K562 (cell line): ENCODE results near the gene TEX22. TPM values are rescaled to one million over a fixed set of nuclear protein-coding genes. Genes with fewer than 3 reads are reported as not detected.

Experiments
- CBFB ChIP-seq: sonication (generic); formaldehyde crosslinking; IDR thresholded peaks from 2 replicates; pipeline ENCODE4 v1.4.0; 2020; ENCODE audit warnings: mild to moderate bottlenecking, missing genetic modification reagents
- EP300 ChIP-seq: IDR thresholded peaks from 2 replicates; pipeline ENCODE4 v1.6.1; 2012; ENCODE audit warnings: low read length, improper control_type of control experiment
- FOS ChIP-seq: IDR thresholded peaks from 3 replicates; pipeline ENCODE4 v1.6.1; 2011; ENCODE audit not compliant: insufficient read length; ENCODE audit errors: extremely low read depth
- MEF2A ChIP-seq: IDR thresholded peaks from 2 replicates; pipeline ENCODE4 v1.6.1; 2011; ENCODE audit warnings: low read depth, mild to moderate bottlenecking, low read length, moderate library complexity; ENCODE audit not compliant: control insufficient read depth
- NONO ChIP-seq, 2 experiments: fragments of 200-400 bp in 1 of 2; fragments of 450-650 bp in 1 of 2; formaldehyde crosslinking in 1 of 2; IDR thresholded peaks; 2 replicates each; pipeline ENCODE4 v1.6.1; 2017; ENCODE audit warnings: low read depth in 2 of 2, mild to moderate bottlenecking in 2 of 2, moderate library complexity in 2 of 2, low read length in 1 of 2
- NR1H2 ChIP-seq: sonication (generic); formaldehyde crosslinking; IDR thresholded peaks from 2 replicates; pipeline ENCODE4 v1.4.0; 2020; ENCODE audit warnings: mild to moderate bottlenecking, missing genetic modification reagents
- RB1 ChIP-seq: fragments of 450-650 bp; IDR thresholded peaks from 2 replicates; pipeline ENCODE4 v1.6.1; 2017; ENCODE audit warnings: low read depth, mild to moderate bottlenecking
- TARDBP ChIP-seq: fragments of 450-650 bp; IDR thresholded peaks from 2 replicates; pipeline ENCODE4 v1.6.1; 2016
- THRAP3 ChIP-seq: fragments of 450-650 bp; IDR thresholded peaks from 2 replicates; pipeline ENCODE4 v1.6.1; 2016; ENCODE audit warnings: mild to moderate bottlenecking, inconsistent platforms, borderline replicate concordance
- polyA plus RNA-seq, 8 experiments: library from polyadenylated mRNA; depleted of rRNA in 4 of 8; stranded (reverse) in 5 of 8; unstranded in 3 of 8; fragments of >200 nt; fragmentation: Nextera tagmentation in 2 of 8; fragmentation: Illumina TruSeq in 1 of 8; extraction: Ambion mirVana in 2 of 8; extraction: Trizol in 1 of 8; gene quantifications; 2 replicates each; pipeline versions ENCODE4 v1.2.1 to v1.2.3, GENCODE V29; 2011 to 2014; ENCODE audit warnings: inconsistent platforms in 1 of 8, missing spikeins in 1 of 8
- total RNA-seq, 7 experiments: library from RNA; depleted of rRNA in 6 of 7; stranded (reverse); fragments of >200 nt in 6 of 7; fragmentation: Illumina TruSeq in 2 of 7; extraction: Trizol in 2 of 7; gene quantifications; 2 replicates each; pipeline versions ENCODE4 v1.2.1 to v1.2.3, GENCODE V29; 2011 to 2021; ENCODE audit warnings: low replicate concordance in 1 of 7
- TF ChIP-seq, protein P1 (sequence below), 2 experiments: fragments of 450-650 bp in 1 of 2; sonication (generic) in 1 of 2; formaldehyde crosslinking in 1 of 2; IDR thresholded peaks; 2 replicates each; pipeline versions ENCODE4 v1.7.1 to v1.9.0; 2016 to 2022; ENCODE audit warnings: inconsistent platforms in 1 of 2, mild to moderate bottlenecking in 1 of 2, missing genetic modification reagents in 1 of 2
- TF ChIP-seq, protein P2 (sequence below): fragments of 200-800 bp; sonication (Bioruptor generic); IDR thresholded peaks from 2 replicates; pipeline ENCODE4 v1.6.1; 2017; ENCODE audit warnings: missing genetic modification characterization, missing compliant biosample characterization

TEX22 gene
- total and polyA plus RNA-seq, 9 of the 15 experiments (the other 6 are each of a cell fraction or from before 2014, with no cell fraction given): 0.04 to 1.7 (median 0.23) TPM; not detected in 2

DNA sequence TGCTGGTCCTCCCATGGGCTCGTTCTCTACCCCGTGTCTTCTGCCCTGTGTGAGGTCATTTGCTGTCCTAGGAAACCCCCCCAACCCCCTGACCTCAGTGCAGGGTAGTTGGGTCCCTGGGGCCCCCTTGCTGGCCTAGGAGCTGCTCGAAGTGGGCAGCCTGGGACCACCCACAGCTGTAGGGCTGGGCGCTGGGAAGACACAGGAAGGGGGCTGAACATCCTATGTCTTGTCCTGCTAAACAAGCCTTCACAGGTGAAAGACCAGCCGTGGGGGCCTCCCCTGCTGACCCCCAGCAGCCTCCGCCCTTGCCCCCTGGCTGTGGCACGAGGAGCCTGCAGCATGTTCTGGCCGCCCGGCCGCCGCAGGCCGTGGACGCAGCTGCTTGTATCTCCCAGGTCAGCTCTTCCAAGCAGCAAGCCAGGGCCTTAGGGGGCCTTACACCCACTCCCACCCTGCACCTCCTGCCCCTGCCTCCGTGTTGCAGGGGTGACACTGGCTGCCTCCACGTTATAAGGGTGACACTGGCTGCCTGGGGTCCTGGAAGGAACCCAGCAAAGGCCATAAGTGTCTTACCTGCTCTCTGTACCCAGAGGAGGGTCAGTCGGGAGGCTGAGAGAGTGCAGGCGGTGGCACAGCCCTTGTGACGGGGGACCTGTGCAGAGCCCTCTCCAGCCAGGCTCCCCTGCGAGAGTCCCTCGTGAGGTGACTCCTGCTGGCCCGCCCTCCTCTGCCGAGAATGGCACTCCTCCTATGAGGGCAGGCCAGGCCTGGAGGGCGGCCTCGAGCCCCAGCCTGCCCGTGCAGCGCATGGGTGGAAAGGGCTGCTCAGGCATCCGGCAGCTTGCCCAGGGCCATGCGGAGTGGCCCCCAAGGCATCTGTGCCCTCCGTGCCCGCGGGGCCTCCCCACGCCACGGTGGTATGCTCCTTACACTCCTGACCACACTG lies 11.5 kb upstream of the TEX22 start (continued):
- TF ChIP-seq, protein P1, sequence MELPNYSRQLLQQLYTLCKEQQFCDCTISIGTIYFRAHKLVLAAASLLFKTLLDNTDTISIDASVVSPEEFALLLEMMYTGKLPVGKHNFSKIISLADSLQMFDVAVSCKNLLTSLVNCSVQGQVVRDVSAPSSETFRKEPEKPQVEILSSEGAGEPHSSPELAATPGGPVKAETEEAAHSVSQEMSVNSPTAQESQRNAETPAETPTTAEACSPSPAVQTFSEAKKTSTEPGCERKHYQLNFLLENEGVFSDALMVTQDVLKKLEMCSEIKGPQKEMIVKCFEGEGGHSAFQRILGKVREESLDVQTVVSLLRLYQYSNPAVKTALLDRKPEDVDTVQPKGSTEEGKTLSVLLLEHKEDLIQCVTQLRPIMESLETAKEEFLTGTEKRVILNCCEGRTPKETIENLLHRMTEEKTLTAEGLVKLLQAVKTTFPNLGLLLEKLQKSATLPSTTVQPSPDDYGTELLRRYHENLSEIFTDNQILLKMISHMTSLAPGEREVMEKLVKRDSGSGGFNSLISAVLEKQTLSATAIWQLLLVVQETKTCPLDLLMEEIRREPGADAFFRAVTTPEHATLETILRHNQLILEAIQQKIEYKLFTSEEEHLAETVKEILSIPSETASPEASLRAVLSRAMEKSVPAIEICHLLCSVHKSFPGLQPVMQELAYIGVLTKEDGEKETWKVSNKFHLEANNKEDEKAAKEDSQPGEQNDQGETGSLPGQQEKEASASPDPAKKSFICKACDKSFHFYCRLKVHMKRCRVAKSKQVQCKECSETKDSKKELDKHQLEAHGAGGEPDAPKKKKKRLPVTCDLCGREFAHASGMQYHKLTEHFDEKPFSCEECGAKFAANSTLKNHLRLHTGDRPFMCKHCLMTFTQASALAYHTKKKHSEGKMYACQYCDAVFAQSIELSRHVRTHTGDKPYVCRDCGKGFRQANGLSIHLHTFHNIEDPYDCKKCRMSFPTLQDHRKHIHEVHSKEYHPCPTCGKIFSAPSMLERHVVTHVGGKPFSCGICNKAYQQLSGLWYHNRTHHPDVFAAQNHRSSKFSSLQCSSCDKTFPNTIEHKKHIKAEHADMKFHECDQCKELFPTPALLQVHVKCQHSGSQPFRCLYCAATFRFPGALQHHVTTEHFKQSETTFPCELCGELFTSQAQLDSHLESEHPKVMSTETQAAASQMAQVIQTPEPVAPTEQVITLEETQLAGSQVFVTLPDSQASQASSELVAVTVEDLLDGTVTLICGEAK (IDR thresholded peaks at IDR 0.05): no peak
- TF ChIP-seq, protein P1 (CRISPR knock-in tag; IDR thresholded peaks at IDR 0.05): no peak
- TF ChIP-seq RB1 (no peak), FOS (no peak), THRAP3 (no peak), MEF2A (no peak), EP300 (no peak), TARDBP (no peak), CBFB (CRISPR knock-in tag) (no peak), NR1H2 (CRISPR knock-in tag) (no peak), NONO (IDR thresholded peaks at IDR 0.05; ENCODE audit: low read depth in 2 of 2, low read length in 1 of 2) (no peak)
- TF ChIP-seq, protein P2, sequence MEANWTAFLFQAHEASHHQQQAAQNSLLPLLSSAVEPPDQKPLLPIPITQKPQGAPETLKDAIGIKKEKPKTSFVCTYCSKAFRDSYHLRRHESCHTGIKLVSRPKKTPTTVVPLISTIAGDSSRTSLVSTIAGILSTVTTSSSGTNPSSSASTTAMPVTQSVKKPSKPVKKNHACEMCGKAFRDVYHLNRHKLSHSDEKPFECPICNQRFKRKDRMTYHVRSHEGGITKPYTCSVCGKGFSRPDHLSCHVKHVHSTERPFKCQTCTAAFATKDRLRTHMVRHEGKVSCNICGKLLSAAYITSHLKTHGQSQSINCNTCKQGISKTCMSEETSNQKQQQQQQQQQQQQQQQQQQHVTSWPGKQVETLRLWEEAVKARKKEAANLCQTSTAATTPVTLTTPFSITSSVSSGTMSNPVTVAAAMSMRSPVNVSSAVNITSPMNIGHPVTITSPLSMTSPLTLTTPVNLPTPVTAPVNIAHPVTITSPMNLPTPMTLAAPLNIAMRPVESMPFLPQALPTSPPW (CRISPR knock-in tag): no peak
